Colonic mucosa (tissue), 4 donors: ENCODE measurements around the gene PTBP2. TPM values are rescaled to one million over a fixed set of nuclear protein-coding genes. Genes with fewer than 3 reads are reported as not detected.

Source experiments
- DNase-seq: peaks from one replicate; pipeline ENCODE4 v3.0.0-alpha.2; 2020
- H3K27ac ChIP-seq: fragments of 200-600 bp; one replicate; pipeline ENCODE4 v1.8.0; 2021
- H3K27me3 ChIP-seq: fragments of 200-600 bp; one replicate; pipeline ENCODE4 v1.8.0; 2021
- H3K36me3 ChIP-seq: fragments of 200-600 bp; one replicate; pipeline ENCODE4 v1.8.0; 2021
- H3K4me1 ChIP-seq: fragments of 200-600 bp; one replicate; pipeline ENCODE4 v1.8.0; 2021; ENCODE audit warnings: mild to moderate bottlenecking
- H3K4me3 ChIP-seq: fragments of 200-600 bp; one replicate; pipeline ENCODE4 v1.8.0; 2021
- H3K9ac ChIP-seq, 2 donors: one replicate each; pipeline ENCODE4 v1.7.0; 2013; ENCODE audit warnings: control low read depth in 2 of 2, low read depth in 2 of 2, low read length in 2 of 2
- H3K9me3 ChIP-seq: fragments of 200-600 bp; one replicate; pipeline ENCODE4 v1.8.0; 2021
- intact Hi-C: fragments of 100-400 bp; cut with DNase I; formaldehyde crosslinking; loops from one replicate; pipeline ENCODE4 v1.14.1; 2022
- total RNA-seq, 2 donors: library from RNA; stranded (reverse); fragmentation: NEBNext Ultra II Directional in 1 of 2; extraction: Animal tissue kit (Norgen Biotek cat#: 25700) in 1 of 2; gene quantifications; one replicate each; pipeline ENCODE4 v1.2.1, GENCODE V29; 2021
- TF ChIP-seq, protein P1 (sequence below): fragments of 200-600 bp; IDR thresholded peaks from one replicate; pipeline ENCODE4 v1.8.0; 2022; ENCODE audit warnings: antibody characterized with exemption, mild to moderate bottlenecking
- donor health status: healthy.
- donor health status: DM: no; HTN: no; CAD: no.
- donor health status: DM: no; HTN: no; CAD: no.

PTBP2 gene
- total RNA-seq, 2 donors from 2014 or later, result 9.1 to 17.0 TPM

- Histone ChIP-seq H3K9me3 (no peaks in the 10 kb centered on the region), H3K27ac (no peak overlapping the region), H3K27me3 (no peaks in the 10 kb centered on the region), H3K9ac (no peak overlapping the region), H3K4me1 (no peaks in the 10 kb centered on the region), H3K4me3 (no peak overlapping the region), H3K36me3 (no peaks in the 10 kb centered on the region)
- no peak for DNase-seq
- intact Hi-C loops, result no loop called here
- TF ChIP-seq, protein P1, sequence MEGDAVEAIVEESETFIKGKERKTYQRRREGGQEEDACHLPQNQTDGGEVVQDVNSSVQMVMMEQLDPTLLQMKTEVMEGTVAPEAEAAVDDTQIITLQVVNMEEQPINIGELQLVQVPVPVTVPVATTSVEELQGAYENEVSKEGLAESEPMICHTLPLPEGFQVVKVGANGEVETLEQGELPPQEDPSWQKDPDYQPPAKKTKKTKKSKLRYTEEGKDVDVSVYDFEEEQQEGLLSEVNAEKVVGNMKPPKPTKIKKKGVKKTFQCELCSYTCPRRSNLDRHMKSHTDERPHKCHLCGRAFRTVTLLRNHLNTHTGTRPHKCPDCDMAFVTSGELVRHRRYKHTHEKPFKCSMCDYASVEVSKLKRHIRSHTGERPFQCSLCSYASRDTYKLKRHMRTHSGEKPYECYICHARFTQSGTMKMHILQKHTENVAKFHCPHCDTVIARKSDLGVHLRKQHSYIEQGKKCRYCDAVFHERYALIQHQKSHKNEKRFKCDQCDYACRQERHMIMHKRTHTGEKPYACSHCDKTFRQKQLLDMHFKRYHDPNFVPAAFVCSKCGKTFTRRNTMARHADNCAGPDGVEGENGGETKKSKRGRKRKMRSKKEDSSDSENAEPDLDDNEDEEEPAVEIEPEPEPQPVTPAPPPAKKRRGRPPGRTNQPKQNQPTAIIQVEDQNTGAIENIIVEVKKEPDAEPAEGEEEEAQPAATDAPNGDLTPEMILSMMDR, result no peak
Measured at GRCh38 chr1:96834986-96835385, 113.4 kb downstream of the PTBP2 start.

DNA sequence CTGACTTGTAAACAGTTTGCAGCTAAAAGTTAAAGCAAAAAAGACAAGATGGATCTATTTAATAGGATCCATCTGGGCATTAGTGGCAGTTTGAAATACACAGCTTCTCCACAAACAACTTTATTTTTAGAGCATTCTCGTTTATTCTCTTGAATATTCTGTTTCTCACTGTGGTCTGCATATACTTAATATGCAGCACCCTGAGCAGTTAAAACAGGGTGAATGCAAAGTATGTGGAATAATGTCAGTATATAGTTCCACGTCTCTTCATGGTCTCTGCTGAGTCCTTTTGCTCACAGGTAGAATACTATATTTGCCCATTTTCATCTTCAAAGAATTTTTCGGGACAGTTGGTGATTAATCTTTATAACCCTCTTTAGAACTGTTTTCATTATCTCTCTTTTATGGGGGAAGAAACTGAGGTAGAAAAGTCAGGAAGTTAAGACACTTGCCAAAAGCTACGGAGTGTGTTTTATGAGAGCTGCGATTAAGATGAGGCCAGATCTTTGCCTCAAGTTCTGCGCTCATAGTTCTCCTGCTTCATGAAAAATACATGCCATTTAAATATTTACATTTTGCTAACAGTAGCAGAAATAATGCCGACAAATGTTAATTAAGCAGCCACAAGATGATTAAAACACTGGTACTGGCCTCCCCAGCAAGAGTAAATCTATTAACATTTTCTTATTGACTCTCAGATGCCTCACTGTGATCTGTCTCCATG lies 115.6 kb downstream of the PTBP2 start:
- DNase-seq, result no peak
- Histone ChIP-seq H3K9me3 (no peaks in the 10 kb centered on the region), H3K27ac (no peak overlapping the region), H3K9ac (no peak overlapping the region), H3K4me1 (no peaks in the 10 kb centered on the region), H3K27me3 (no peaks in the 10 kb centered on the region), H3K36me3 (no peaks in the 10 kb centered on the region), H3K4me3 (no peak overlapping the region)
- intact Hi-C loops, result no loop called here
- TF ChIP-seq, protein P1, result no peak

DNA sequence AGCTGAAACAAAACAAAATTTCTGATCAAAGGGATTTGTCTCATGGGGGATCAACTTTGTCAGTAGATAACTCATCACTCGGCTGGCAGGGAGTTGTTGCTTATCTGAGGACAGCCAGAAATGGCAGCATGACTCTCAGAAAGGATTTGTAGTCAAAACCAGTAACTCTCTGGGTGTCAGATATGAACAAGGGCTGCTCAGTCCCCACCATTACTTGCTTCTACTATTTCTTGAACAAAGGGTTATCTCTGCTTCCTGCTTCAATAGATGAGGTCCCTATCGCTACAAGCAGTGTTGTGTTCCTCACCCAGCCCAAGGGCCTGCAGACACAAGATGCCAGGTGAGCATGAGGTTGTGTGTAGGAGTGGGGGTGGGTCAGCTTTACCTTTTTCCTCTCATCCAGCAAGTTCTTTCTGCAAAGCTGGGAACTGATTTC lies 116.2 kb downstream of the PTBP2 start:
- no peak for DNase-seq
- TF ChIP-seq, protein P1, result no peak
- no peaks in the 10 kb centered on the region for H3K9me3 ChIP-seq
- H3K27ac ChIP-seq, result no peak overlapping the region
- intact Hi-C loops, result no loop called here
- no peaks in the 10 kb centered on the region for H3K36me3 ChIP-seq
- H3K4me3 ChIP-seq, result no peak overlapping the region
- H3K27me3 ChIP-seq, result no peaks in the 10 kb centered on the region
- no peaks in the 10 kb centered on the region for H3K4me1 ChIP-seq
- H3K9ac ChIP-seq, result no peak overlapping the region

- no peaks in the 10 kb centered on the region for H3K27me3 ChIP-seq
- intact Hi-C loops, result no loop called here
- DNase-seq, result no peak
- TF ChIP-seq, protein P1, result no peak
- H3K9ac ChIP-seq, result no peak overlapping the region
- no peaks in the 10 kb centered on the region for H3K4me1 ChIP-seq
- no peak overlapping the region for H3K27ac ChIP-seq
- no peak overlapping the region for H3K4me3 ChIP-seq
- no peaks in the 10 kb centered on the region for H3K9me3 ChIP-seq
- H3K36me3 ChIP-seq, result no peaks in the 10 kb centered on the region
Measured at GRCh38 chr1:96840396-96840795, 118.8 kb downstream of the PTBP2 start.

GRCh38 chr1:96842215-96842614 lies 120.6 kb downstream of the PTBP2 start:
- no peak overlapping the region for H3K9ac ChIP-seq
- TF ChIP-seq, protein P1, result no peak
- H3K36me3 ChIP-seq, result no peaks in the 10 kb centered on the region
- H3K9me3 ChIP-seq, result no peaks in the 10 kb centered on the region
- H3K4me3 ChIP-seq, result no peak overlapping the region
- intact Hi-C loops, result no loop called here
- no peak for DNase-seq
- no peaks in the 10 kb centered on the region for H3K4me1 ChIP-seq
- H3K27ac ChIP-seq, result no peak overlapping the region
- H3K27me3 ChIP-seq, result no peaks in the 10 kb centered on the region
